ENCODE measurements around the gene TTLL12.

The TTLL12 gene

DNA sequence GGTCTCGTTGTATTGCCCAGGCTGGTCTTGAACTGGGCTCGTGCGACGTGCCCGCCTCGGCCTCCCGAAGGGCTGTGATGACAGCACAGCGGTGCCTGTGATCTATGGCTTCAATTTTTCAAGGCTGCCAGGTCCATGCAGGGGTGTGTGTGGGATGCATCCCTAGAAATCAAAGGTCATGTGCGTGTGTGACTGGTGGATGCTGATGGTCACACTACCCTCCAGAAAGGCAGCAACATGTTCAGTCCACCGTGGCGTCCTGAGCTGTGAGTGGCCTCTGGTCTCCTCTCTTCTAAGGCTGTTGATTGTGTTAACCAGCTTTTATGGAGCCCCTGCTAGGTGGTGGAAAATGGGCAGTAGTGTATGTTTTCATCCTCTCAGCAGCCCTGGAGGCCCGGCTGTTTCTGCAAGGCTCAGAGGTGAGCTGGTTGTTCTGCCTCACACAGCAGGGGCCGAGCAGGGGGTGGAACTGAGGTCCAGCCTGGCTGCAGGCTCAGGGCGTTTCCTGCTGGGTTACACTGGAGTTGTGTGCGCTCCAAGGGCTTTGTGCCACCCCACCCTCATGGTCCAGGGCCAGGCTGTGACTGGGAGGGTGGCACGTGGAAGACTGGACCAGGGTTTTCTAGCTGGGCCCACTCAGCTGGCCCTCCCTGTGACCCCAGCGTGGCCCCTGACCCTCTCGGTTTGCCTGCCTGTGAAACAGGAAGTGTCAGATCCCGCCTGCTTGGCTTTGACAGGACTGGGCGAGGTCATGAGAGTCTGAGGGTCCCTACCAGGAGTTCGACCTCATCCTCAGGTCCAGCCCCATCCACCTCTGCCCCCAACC is 68.7 kb downstream of the TTLL12 start:
- Histone ChIP-seq H3K4me1 (ENCODE audit: control insufficient read depth in 5 of 5, insufficient read depth in 5 of 5, low read length in 5 of 5) (peaks cover 0 to 12% (median 0%) of the 10 kb centered on the region in 5 donors), H3K9me3 (ENCODE audit: control insufficient read depth in 5 of 5, low read length in 5 of 5) (no peaks in the 10 kb centered on the region), H3K27ac (ENCODE audit: low read depth, low read length) (no peak overlapping the region), H3K27me3 (ENCODE audit: control insufficient read depth in 5 of 5, insufficient read depth in 4 of 5, low read length in 5 of 5) (peaks cover 0 to 11% (median 5%) of the 10 kb centered on the region in 5 donors), H3K9ac (ENCODE audit: low read length in 5 of 5) (no peak overlapping the region), H3K36me3 (ENCODE audit: control insufficient read depth in 5 of 5, insufficient read depth in 5 of 5, low read length in 5 of 5) (no peaks in the 10 kb centered on the region), H3K4me3 (ENCODE audit: low read depth in 1 of 5, low read length in 5 of 5) (no peak overlapping the region)

DNA sequence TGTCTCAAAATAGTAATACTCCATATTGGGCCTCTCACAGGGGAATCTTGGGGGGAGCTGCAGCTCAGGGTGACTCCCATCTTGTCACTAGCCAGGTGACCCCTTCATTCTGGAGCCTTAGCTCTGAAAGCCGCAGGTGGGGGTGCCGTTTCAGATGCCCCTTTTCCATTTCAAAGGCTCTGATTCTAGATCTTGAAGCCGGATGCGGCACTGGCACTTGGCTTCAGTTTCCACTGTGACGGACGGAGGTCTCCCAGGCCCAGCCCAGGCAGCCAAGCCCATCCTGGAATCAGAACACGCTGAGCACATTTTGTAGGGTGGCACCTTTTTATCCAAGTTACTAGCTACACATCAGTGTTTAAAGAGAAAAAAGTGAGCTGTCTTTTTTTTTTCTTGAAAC is 70.0 kb downstream of the TTLL12 start:
- Histone ChIP-seq H3K4me1 (ENCODE audit: control insufficient read depth in 5 of 5, insufficient read depth in 5 of 5, low read length in 5 of 5) (peaks cover 0 to 14% (median 0%) of the 10 kb centered on the region in 5 donors), H3K27me3 (ENCODE audit: control insufficient read depth in 5 of 5, insufficient read depth in 4 of 5, low read length in 5 of 5) (peaks cover 0 to 16% (median 12%) of the 10 kb centered on the region in 5 donors), H3K9me3 (ENCODE audit: control insufficient read depth in 5 of 5, low read length in 5 of 5) (no peaks in the 10 kb centered on the region)

More for the DNA sequence above, 70.0 kb downstream of the TTLL12 start:
- Histone ChIP-seq H3K36me3 (ENCODE audit: control insufficient read depth in 5 of 5, insufficient read depth in 5 of 5, low read length in 5 of 5) (no peaks in the 10 kb centered on the region), H3K9ac (ENCODE audit: low read length in 5 of 5) (no peak overlapping the region), H3K4me3 (ENCODE audit: low read depth in 1 of 5, low read length in 5 of 5) (no peak overlapping the region), H3K27ac (ENCODE audit: low read depth, low read length) (no peak overlapping the region)
